ENCODE results near the gene NAP1L4.

The NAP1L4 gene

GRCh38 chr11:2934611-2935239 is 57.4 kb downstream of the NAP1L4 start:
- DNase-seq (ENCODE audit: low spot score): no peak

- no peak for DNase-seq (ENCODE audit: low spot score)
These were observed 58.0 kb downstream of the NAP1L4 start for GRCh38 chr11:2934021-2934550.

- DNase-seq (ENCODE audit: low spot score): peak; percentile 67
These were observed 58.6 kb downstream of the NAP1L4 start for GRCh38 chr11:2933375-2934020.

- DNase-seq (ENCODE audit: low spot score): no peak
These were observed 59.3 kb downstream of the NAP1L4 start for GRCh38 chr11:2932850-2933251.

GRCh38 chr11:2931771-2932738 is 60.1 kb downstream of the NAP1L4 start:
- no peak for DNase-seq (ENCODE audit: low spot score)

- no peak for DNase-seq (ENCODE audit: low spot score)
These were observed 60.7 kb downstream of the NAP1L4 start for GRCh38 chr11:2931420-2931746.

GRCh38 chr11:2930704-2931419 is 61.3 kb downstream of the NAP1L4 start:
- no peak for DNase-seq (ENCODE audit: low spot score)

GRCh38 chr11:2929950-2930703 is 62.0 kb downstream of the NAP1L4 start:
- DNase-seq (ENCODE audit: low spot score): peak; percentile 80

- DNase-seq (ENCODE audit: low spot score): peak; percentile 95
These were observed 62.6 kb downstream of the NAP1L4 start for GRCh38 chr11:2929531-2929949.

- DNase-seq (ENCODE audit: low spot score): peak; percentile 83
These were observed 63.3 kb downstream of the NAP1L4 start, which contains the start of gene PHLDA2 for GRCh38 chr11:2928605-2929530. TSS of gene PHLDA2 (minus strand) at chr11:2929420. CDS start at chr11:2929364, 56 bp downstream.

GRCh38 chr11:2927851-2928604 is 64.1 kb downstream of the NAP1L4 start:
- DNase-seq (ENCODE audit: low spot score): peak; percentile 72

GRCh38 chr11:2927121-2927800 is 64.9 kb downstream of the NAP1L4 start:
- DNase-seq (ENCODE audit: low spot score): no peak

GRCh38 chr11:2926611-2927051 is 65.5 kb downstream of the NAP1L4 start:
- DNase-seq (ENCODE audit: low spot score): no peak

- DNase-seq (ENCODE audit: low spot score): no peak
These were observed 67.1 kb downstream of the NAP1L4 start for GRCh38 chr11:2924821-2925675.

- DNase-seq (ENCODE audit: low spot score): no peak
These were observed 67.7 kb downstream of the NAP1L4 start for GRCh38 chr11:2924381-2924780.

- DNase-seq (ENCODE audit: low spot score): no peak
These were observed 68.4 kb downstream of the NAP1L4 start for GRCh38 chr11:2923446-2924375.

Measured in hepatic stellate cell (primary cell).